Neutrophil (primary cell): ENCODE measurements around the gene VAMP8.
A peak's percentile ranks its signal among the peaks of the same experiment; 100 is the strongest.
"Not testable (repeated sequence)": the region's sequence is repeated elsewhere in the genome, so short reads cannot be mapped to it uniquely, and the experiment has no call there.

Experiments used
- H3K27ac ChIP-seq: fragments of 200-600 bp; sonication (generic); 2 replicates; pipeline ENCODE4 v1.5.1; 2016; ENCODE audit warnings: mild to moderate bottlenecking, moderate library complexity
- H3K27me3 ChIP-seq: fragments of 200-600 bp; sonication (generic); 2 replicates; pipeline ENCODE4 v1.6.0; 2016; ENCODE audit warnings: mild to moderate bottlenecking
- H3K36me3 ChIP-seq: fragments of 200-600 bp; sonication (generic); 2 replicates; pipeline ENCODE4 v1.5.1; 2017
- H3K4me1 ChIP-seq, 2 experiments: fragments of 200-600 bp in 1 of 2; sonication (generic) in 1 of 2; 1 replicate in 1 of 2; 2 replicates in 1 of 2; pipeline versions ENCODE4 v1.5.1 to v1.6.1; 2013 to 2016; ENCODE audit warnings: low read depth in 1 of 2, low read length in 1 of 2, mild to moderate bottlenecking in 1 of 2, moderate library complexity in 1 of 2; ENCODE audit not compliant: control insufficient read depth in 1 of 2, insufficient read depth in 1 of 2
- H3K4me3 ChIP-seq, 2 experiments: fragments of 200-600 bp in 1 of 2; sonication (generic) in 1 of 2; 1 replicate in 1 of 2; 2 replicates in 1 of 2; pipeline ENCODE4 v1.5.1; 2013 to 2016; ENCODE audit warnings: low read depth in 1 of 2, low read length in 1 of 2, mild to moderate bottlenecking in 1 of 2, moderate library complexity in 1 of 2
- H3K9me3 ChIP-seq: fragments of 200-600 bp; sonication (generic); 2 replicates; pipeline ENCODE4 v1.5.1; 2016
- TF ChIP-seq, protein P1 (sequence below): fragments of 200-600 bp; sonication (generic); IDR thresholded peaks from 2 replicates; pipeline ENCODE4 v1.5.1; 2016; ENCODE audit warnings: antibody characterized with exemption

VAMP8 gene

DNA sequence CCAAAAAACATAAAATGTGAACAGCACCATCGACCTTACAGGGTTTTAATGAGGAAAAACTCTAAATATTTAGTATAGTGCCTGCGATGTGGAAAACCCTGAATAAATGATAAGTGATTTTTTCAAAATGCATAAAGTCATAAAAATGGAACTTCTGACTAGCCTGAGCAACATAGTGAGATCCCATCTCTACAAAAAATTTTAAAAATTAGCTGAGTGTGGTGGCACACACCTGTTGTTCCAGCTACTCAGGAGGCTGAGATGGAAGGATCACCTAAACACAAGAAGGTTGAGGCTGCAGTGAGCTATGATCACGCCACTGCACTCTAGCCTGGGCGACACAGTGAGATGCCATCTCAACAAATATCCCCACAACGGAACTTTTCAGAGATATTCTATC is 20.3 kb upstream of the VAMP8 start:
- H3K36me3 ChIP-seq = peaks cover 32% of the 10 kb centered on the region
- peaks cover 15 to 17% of the 10 kb centered on the region in 2 experiments for H3K4me1 ChIP-seq
- no peaks in the 10 kb centered on the region for H3K9me3 ChIP-seq
- H3K27me3 ChIP-seq = no peaks in the 10 kb centered on the region
- H3K27ac ChIP-seq = no peak overlapping the region
- TF ChIP-seq, protein P1, sequence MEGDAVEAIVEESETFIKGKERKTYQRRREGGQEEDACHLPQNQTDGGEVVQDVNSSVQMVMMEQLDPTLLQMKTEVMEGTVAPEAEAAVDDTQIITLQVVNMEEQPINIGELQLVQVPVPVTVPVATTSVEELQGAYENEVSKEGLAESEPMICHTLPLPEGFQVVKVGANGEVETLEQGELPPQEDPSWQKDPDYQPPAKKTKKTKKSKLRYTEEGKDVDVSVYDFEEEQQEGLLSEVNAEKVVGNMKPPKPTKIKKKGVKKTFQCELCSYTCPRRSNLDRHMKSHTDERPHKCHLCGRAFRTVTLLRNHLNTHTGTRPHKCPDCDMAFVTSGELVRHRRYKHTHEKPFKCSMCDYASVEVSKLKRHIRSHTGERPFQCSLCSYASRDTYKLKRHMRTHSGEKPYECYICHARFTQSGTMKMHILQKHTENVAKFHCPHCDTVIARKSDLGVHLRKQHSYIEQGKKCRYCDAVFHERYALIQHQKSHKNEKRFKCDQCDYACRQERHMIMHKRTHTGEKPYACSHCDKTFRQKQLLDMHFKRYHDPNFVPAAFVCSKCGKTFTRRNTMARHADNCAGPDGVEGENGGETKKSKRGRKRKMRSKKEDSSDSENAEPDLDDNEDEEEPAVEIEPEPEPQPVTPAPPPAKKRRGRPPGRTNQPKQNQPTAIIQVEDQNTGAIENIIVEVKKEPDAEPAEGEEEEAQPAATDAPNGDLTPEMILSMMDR = no peak
- H3K4me3 ChIP-seq = no peak overlapping the region

DNA sequence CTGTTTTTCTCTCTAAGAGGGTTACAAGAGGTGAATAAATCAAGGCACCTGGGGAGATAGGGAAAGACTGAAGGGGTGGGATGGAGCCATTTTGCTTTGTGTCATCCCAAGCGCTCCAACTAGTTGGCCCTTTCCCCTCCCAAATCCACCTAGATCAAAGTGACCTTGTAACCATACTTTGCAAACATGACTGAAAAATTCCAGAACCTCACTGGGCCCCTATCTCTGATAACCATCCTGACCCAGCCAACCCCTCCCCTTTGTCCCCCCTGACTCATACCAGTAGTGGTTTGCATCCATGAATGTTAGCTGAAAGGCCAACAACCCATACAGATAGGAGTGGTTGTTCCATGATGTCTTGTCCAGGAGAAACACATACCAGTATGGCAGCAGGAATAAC is 19.2 kb upstream of the VAMP8 start:
- Histone ChIP-seq H3K27ac (no peak overlapping the region), H3K9me3 (no peaks in the 10 kb centered on the region), H3K36me3 (peaks cover 22% of the 10 kb centered on the region), H3K4me3 (no peak overlapping the region), H3K4me1 (peaks cover 13 to 15% of the 10 kb centered on the region in 2 experiments), H3K27me3 (no peaks in the 10 kb centered on the region)
- TF ChIP-seq, protein P1 = no peak

DNA sequence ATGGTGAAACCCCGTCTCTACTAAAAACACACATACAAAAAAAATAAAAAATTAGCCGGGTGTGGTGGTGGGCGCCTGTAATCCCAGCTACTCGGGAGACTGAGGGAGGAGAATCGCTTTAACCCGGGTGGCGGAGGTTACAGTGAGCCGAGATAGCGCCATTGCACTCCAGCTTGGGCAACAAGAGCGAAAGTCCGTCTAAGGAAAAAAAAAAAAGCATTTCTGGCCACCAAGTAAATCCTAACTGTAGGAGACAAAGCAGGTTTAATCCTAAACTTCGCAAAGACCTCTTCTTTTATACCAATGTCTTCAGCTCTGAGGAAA is 17.0 kb upstream of the VAMP8 start:
- H3K4me1 ChIP-seq = peaks cover 18 to 21% of the 10 kb centered on the region in 2 experiments
- H3K27ac ChIP-seq, H3K27me3 ChIP-seq, H3K9me3 ChIP-seq, H3K36me3 ChIP-seq: not testable (repeated sequence)
- H3K4me3 ChIP-seq = peak overlapping the region in 1 of 2 experiments; percentile 74

DNA sequence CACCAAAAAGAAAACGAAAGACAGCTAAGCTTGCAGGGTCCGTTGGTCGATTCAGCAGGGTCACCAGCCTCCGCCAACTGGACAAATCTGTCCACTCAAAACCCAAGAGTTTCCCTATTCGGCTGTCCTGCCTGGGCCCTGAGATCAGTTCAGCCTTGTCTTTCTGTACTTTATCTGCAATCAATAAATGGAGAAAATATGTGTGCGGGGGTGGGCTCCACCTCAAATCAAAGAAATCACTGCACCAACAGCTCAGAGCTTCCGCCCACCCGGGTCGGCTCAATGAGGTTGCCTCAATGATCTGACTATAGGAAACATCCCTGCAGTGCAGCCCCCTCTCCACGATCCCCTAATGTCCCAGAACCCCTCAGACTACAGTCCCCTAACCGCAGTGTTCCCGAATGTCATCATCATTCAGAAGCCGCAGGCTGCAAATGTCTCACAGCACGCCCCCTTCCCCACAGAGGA is 16.5 kb upstream of the VAMP8 start:
- H3K36me3 ChIP-seq = no peaks in the 10 kb centered on the region
- no peaks in the 10 kb centered on the region for H3K27me3 ChIP-seq
- TF ChIP-seq, protein P1 = no peak
- H3K4me1 ChIP-seq = peaks cover 18 to 21% of the 10 kb centered on the region in 2 experiments
- H3K9me3 ChIP-seq = no peaks in the 10 kb centered on the region
- peak overlapping the region; percentile 82 for H3K27ac ChIP-seq
- H3K4me3 ChIP-seq = peak overlapping the region; percentile 74 to 94

DNA sequence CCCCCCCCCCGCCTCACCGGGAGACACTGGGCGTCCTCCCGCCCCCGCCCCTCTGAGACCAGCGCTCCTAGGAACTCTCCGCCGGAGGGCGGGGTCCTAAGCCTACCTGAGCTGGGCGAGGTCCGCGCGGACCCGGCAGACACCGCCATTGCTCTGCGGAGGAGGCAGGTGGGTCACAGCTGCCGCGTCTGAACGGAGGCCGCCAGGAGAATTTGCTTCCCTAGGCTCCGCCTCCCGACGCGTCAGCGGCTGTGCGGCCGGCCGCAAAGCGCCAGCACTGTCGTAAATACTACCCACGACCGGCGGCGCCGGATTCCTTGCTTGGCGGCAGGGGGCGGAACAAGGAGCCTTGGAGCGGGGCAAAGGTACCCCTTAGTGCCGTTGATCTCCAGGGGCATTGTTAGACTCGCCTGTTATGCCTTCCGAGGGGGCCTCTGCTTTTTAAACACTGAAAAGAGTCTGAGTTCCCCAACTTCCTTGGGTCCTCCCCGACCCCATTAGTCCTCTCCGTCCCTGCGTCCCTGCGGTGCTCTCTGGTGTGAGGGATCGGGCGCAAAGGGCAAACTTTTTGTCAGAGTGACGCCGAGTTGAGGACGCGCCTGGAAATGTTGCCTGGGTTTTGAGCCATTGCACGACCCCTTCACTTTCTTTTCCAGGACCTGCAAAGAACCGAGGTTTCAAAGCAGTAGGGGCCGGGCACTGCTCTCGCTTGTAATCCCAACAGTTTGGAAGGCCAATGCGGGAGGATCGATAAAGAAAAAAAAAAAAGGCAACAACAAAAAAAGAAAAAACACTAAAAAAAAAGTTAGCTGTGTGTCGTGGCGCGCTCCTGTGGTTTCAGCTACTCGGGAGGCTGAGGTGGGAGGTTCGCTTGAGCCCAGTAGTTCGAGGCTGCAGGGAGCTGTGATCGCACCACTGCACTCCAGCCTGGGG is 15.8 kb upstream of the VAMP8 start, which contains the start of gene GGCX:
GGCX (minus strand) TSS at position 214 of the 933 bp plus-strand sequence; CDS start at position 149, 65 bp downstream.
- Histone ChIP-seq H3K27ac (peak within 1 kb of the TSS; percentile 82), H3K9me3 (no peaks in the 10 kb centered on the region), H3K4me3 (peak within 1 kb of the TSS; percentile 74 to 94), H3K36me3 (no peaks in the 10 kb centered on the region), H3K27me3 (no peaks in the 10 kb centered on the region), H3K4me1 (peaks cover 18 to 21% of the 10 kb centered on the region in 2 experiments)
- TF ChIP-seq, protein P1 = peak; percentile 64

DNA sequence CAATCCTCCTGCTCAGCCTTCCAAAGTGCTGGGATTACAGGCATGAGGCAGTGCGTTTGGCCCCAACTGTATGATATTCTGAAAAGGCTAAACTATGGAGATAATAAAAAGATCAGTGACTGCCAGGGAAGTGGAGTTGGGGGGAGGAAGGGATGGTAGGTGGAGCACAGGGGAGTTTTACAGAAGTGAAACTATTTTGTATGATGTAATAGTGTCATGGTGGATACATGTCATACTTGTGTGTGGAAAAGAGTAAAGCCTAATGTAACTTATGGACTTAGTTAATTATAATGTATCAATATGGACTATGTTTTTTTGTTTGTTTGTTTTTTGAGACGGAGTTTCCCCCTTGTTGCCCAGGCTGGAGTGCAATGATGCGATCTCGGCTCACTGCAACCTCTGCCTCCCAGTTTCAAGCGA is 13.2 kb upstream of the VAMP8 start:
- Histone ChIP-seq H3K4me3 (no peak overlapping the region), H3K27ac (no peak overlapping the region), H3K4me1 (peaks cover 18 to 21% of the 10 kb centered on the region in 2 experiments), H3K9me3 (no peaks in the 10 kb centered on the region), H3K36me3 (no peaks in the 10 kb centered on the region), H3K27me3 (no peaks in the 10 kb centered on the region)
- TF ChIP-seq, protein P1 = no peak
